K562 (cell line): ENCODE data around the gene ADORA1. TPM values are rescaled to one million over a fixed set of nuclear protein-coding genes. Genes with fewer than 3 reads are reported as not detected.

Experiments
- ATAC-seq: fragments of 200-7000 bp; cut with Tn5 transposase; 3 replicates; pipeline ENCODE4 v1.9.1; 2020; ENCODE audit warnings: moderate library complexity
- BruUV-seq: library from RNA; stranded (reverse); fragments of 400-500 nt; replicated peaks from 2 replicates; lab custom pipeline; 2021; lab: Mats Ljungman, UMichigan
- CTCF ChIA-PET: fragments of 300-600 bp; formaldehyde crosslinking; extraction: SDS; loops from one replicate; lab custom pipeline; 2021; ENCODE audit warnings: low intra/inter-chr PET ratio; lab: Yijun Ruan, JAX
- POLR2A ChIA-PET: fragments of 300-600, 350-650 bp; sonication (Branson Sonifier 250); formaldehyde crosslinking; extraction: SDS; loops from one replicate; lab custom pipeline; 2021; ENCODE audit warnings: antibody characterized with exemption, inconsistent platforms; lab: Yijun Ruan, JAX
- DNase-seq, 4 experiments: peaks; one replicate each; pipeline versions ENCODE4 v3.0.0 to v3.0.0-alpha.2; 2011 to 2018; ENCODE audit warnings: low spot score in 3 of 4, mixed read lengths in 3 of 4; ENCODE audit errors: extremely low read depth in 1 of 4
- FAIRE-seq: peaks from 2 replicates; lab custom pipeline; 2011; peaks lifted over from hg19 to GRCh38; lab: Jason Lieb, UNC
- H2AFZ ChIP-seq: 2 replicates; pipeline ENCODE4 v1.6.0; 2011; ENCODE audit warnings: low read depth, low read length, control low read depth, inconsistent platforms
- H3K27ac ChIP-seq: fragments of 200-600 bp; 3 replicates; pipeline ENCODE4 v1.8.0; 2011; ENCODE audit warnings: low read depth, mild to moderate bottlenecking, control low read depth, inconsistent platforms, low read length, moderate library complexity, mixed read lengths; ENCODE audit errors: extremely low read depth
- H3K27me3 ChIP-seq, 2 experiments: fragments of 300-600 bp in 1 of 2; 2 replicates in 1 of 2; 3 replicates in 1 of 2; pipeline versions ENCODE4 v1.6.0 to v1.8.0; 2011; ENCODE audit warnings: inconsistent platforms in 2 of 2, low read length in 2 of 2, mild to moderate bottlenecking in 1 of 2, mixed read lengths in 1 of 2, moderate library complexity in 1 of 2; ENCODE audit not compliant: control insufficient read depth in 2 of 2, insufficient read depth in 2 of 2
- H3K36me3 ChIP-seq: fragments of 300-600 bp; 3 replicates; pipeline ENCODE4 v1.8.0; 2011; ENCODE audit warnings: mild to moderate bottlenecking, low read length, inconsistent platforms; ENCODE audit not compliant: control insufficient read depth, insufficient read depth
- H3K4me1 ChIP-seq, 2 experiments: fragments of 200-600 bp in 1 of 2; replicated peaks in 1 of 2; 2 replicates in 1 of 2; 3 replicates in 1 of 2; pipeline versions ENCODE4 v1.5.1 to v1.8.0; 2011; ENCODE audit warnings: inconsistent platforms in 2 of 2, low read length in 2 of 2, mild to moderate bottlenecking in 1 of 2, mixed read lengths in 1 of 2, moderate library complexity in 1 of 2; ENCODE audit not compliant: control insufficient read depth in 2 of 2, insufficient read depth in 2 of 2
- H3K4me2 ChIP-seq: 2 replicates; pipeline ENCODE4 v1.6.1; 2011; ENCODE audit warnings: low read length, control low read depth, inconsistent platforms, mixed read lengths; ENCODE audit not compliant: insufficient read depth
- H3K4me3 ChIP-seq: fragments of 200-600 bp; sonication (generic), shearing (Covaris generic); 2 replicates; pipeline ENCODE4 v1.5.1; 2016; ENCODE audit warnings: control low read depth, inconsistent platforms
- H3K79me2 ChIP-seq: fragments of 200-600 bp; 3 replicates; pipeline ENCODE4 v1.8.0; 2011; ENCODE audit warnings: low read length, inconsistent platforms; ENCODE audit not compliant: control insufficient read depth, insufficient read depth
- H3K9ac ChIP-seq, 2 experiments: 2 replicates each; pipeline versions ENCODE4 v1.6.0 to v1.6.1; 2011; ENCODE audit warnings: low read depth in 2 of 2, low read length in 2 of 2, control low read depth in 1 of 2, inconsistent platforms in 1 of 2, mild to moderate bottlenecking in 1 of 2, mixed read lengths in 1 of 2; ENCODE audit not compliant: insufficient read depth in 1 of 2
- H3K9me1 ChIP-seq: one replicate; pipeline ENCODE4 v1.6.0; 2011; ENCODE audit warnings: inconsistent platforms, mild to moderate bottlenecking, low read length, moderate library complexity; ENCODE audit not compliant: control insufficient read depth, insufficient read depth
- H3K9me3 ChIP-seq: replicated peaks from 2 replicates; pipeline ENCODE4 v1.5.1; 2011; ENCODE audit warnings: low read depth, low read length, inconsistent platforms; ENCODE audit not compliant: control insufficient read depth, insufficient read depth
- H4K20me1 ChIP-seq: replicated peaks from 2 replicates; pipeline ENCODE4 v1.6.1; 2011; ENCODE audit warnings: low read length, inconsistent platforms, mixed read lengths; ENCODE audit not compliant: control insufficient read depth, insufficient read depth
- CBFA2T2 ChIP-seq: fragments of 450-650 bp; conservative IDR thresholded peaks from 2 replicates; pipeline ENCODE4 v1.6.1; 2017; ENCODE audit warnings: mild to moderate bottlenecking
- ELK1 ChIP-seq: sonication (generic); formaldehyde crosslinking; IDR thresholded peaks from 2 replicates; pipeline ENCODE4 v1.8.1; 2022; ENCODE audit warnings: missing genetic modification reagents
- HDAC8 ChIP-seq: fragments of 450-650 bp; IDR thresholded peaks from 2 replicates; pipeline ENCODE4 v1.6.1; 2016; ENCODE audit warnings: mild to moderate bottlenecking, missing genetic modification characterization, moderate library complexity, missing compliant biosample characterization
- KAT2B ChIP-seq: IDR thresholded peaks from one replicate; pipeline ENCODE4 v1.6.1; 2012; ENCODE audit warnings: low read depth, mild to moderate bottlenecking, control low read depth, inconsistent platforms, low read length, moderate library complexity
- KHSRP ChIP-seq: fragments of 450-650 bp; IDR thresholded peaks from 2 replicates; pipeline ENCODE4 v1.6.1; 2017
- NCOA2 ChIP-seq, 2 experiments: fragments of 450-650 bp; IDR thresholded peaks; 2 replicates each; pipeline ENCODE4 v1.6.1; 2018; ENCODE audit warnings: mild to moderate bottlenecking in 2 of 2, moderate library complexity in 1 of 2; ENCODE audit not compliant: partially characterized antibody in 2 of 2
- NCOR1 ChIP-seq: fragments of 450-650 bp; IDR thresholded peaks from 2 replicates; pipeline ENCODE4 v1.6.1; 2016; ENCODE audit warnings: mild to moderate bottlenecking, moderate library complexity
- PRMT5 ChIP-seq: sonication (generic); formaldehyde crosslinking; IDR thresholded peaks from 2 replicates; pipeline ENCODE4 v1.5.0; 2020; ENCODE audit warnings: missing genetic modification reagents
- RERE ChIP-seq: sonication (generic); formaldehyde crosslinking; IDR thresholded peaks from 2 replicates; pipeline ENCODE4 v1.8.0; 2023; ENCODE audit warnings: missing genetic modification reagents, mild to moderate bottlenecking, borderline replicate concordance
- SMAD2 ChIP-seq: fragments of 150-350 bp; IDR thresholded peaks from 2 replicates; pipeline ENCODE4 v1.6.1; 2014; ENCODE audit warnings: low read depth, mild to moderate bottlenecking, low read length
- SNIP1 ChIP-seq: fragments of 450-650 bp; IDR thresholded peaks from 2 replicates; pipeline ENCODE4 v1.7.1; 2017; ENCODE audit warnings: low read depth, mild to moderate bottlenecking
- TBL1XR1 ChIP-seq, 2 experiments: IDR thresholded peaks; 2 replicates each; pipeline ENCODE4 v1.6.1; 2012; ENCODE audit warnings: improper control_type of control experiment in 2 of 2, low read length in 2 of 2, mild to moderate bottlenecking in 1 of 2
- TCF15 ChIP-seq: fragments of 250-450 bp; sonication (Bioruptor Pico); IDR thresholded peaks from 2 replicates; pipeline ENCODE4 v1.8.0; 2022; ENCODE audit warnings: moderate library complexity, mild to moderate bottlenecking, inconsistent platforms
- ZKSCAN1 ChIP-seq: fragments of 150-350 bp; IDR thresholded peaks from 2 replicates; pipeline ENCODE4 v1.6.1; 2016; ENCODE audit warnings: low read depth, low read length
- ZNF134 ChIP-seq: fragments of 250-450 bp; sonication (Bioruptor Pico); conservative IDR thresholded peaks from 2 replicates; pipeline ENCODE4 v1.4.0; 2020
- ZNF766 ChIP-seq: fragments of 200-800 bp; sonication (Bioruptor generic); conservative IDR thresholded peaks from 2 replicates; pipeline ENCODE4 v1.6.1; 2016; ENCODE audit warnings: missing genetic modification characterization, missing compliant biosample characterization
- WGBS: fragments of 100-300 bp; shearing (Covaris generic); methylation state at CpG from one replicate; pipeline ENCODE4 v1.1.6; 2016; ENCODE audit warnings: low coverage, mixed read lengths; ENCODE audit not compliant: insufficient coverage; ENCODE audit errors: missing lambda C conversion rate; 5-methylcytosine and 5-hydroxymethylcytosine counted together
- in situ Hi-C: fragments of 300-500 bp; cut with MboI; formaldehyde crosslinking; loops from 4 replicates; pipeline ENCODE4 v1.15.0; 2018; ENCODE audit warnings: inconsistent platforms, mixed read lengths
- intact Hi-C: fragments of 100-400 bp; cut with micrococcal nuclease; formaldehyde crosslinking; loops from 2 replicates; pipeline ENCODE4 v1.14.2; 2022
- polyA plus RNA-seq, 8 experiments: library from polyadenylated mRNA; depleted of rRNA in 4 of 8; stranded (reverse) in 5 of 8; unstranded in 3 of 8; fragments of >200 nt; fragmentation: Nextera tagmentation in 2 of 8; fragmentation: Illumina TruSeq in 1 of 8; extraction: Ambion mirVana in 2 of 8; extraction: Trizol in 1 of 8; gene quantifications; 2 replicates each; pipeline versions ENCODE4 v1.2.1 to v1.2.3, GENCODE V29; 2011 to 2014; ENCODE audit warnings: inconsistent platforms in 1 of 8, missing spikeins in 1 of 8
- total RNA-seq, 7 experiments: library from RNA; depleted of rRNA in 6 of 7; stranded (reverse); fragments of >200 nt in 6 of 7; fragmentation: Illumina TruSeq in 2 of 7; extraction: Trizol in 2 of 7; gene quantifications; 2 replicates each; pipeline versions ENCODE4 v1.2.1 to v1.2.3, GENCODE V29; 2011 to 2021; ENCODE audit warnings: low replicate concordance in 1 of 7

Gene ADORA1
- total and polyA plus RNA-seq, 9 of the 15 experiments (the other 6 are each of a cell fraction or from before 2014, with no cell fraction given): not detected

- Histone ChIP-seq H3K9me3 (no peaks in the 10 kb centered on the region), H3K27me3 (peaks cover 16 to 71% of the 10 kb centered on the region in 2 experiments; a peak in 4 of 5 replicates), H3K79me2 (no peaks in the 10 kb centered on the region), H4K20me1 (peaks cover 21% of the 10 kb centered on the region; the same call in 1 of the 2 replicates), H3K9me1 (no peaks in the 10 kb centered on the region), H2AFZ (no peak overlapping the region), H3K4me2 (no peak overlapping the region), H3K36me3 (no peaks in the 10 kb centered on the region), H3K9ac (0 out of 4 replicates have a peak overlapping the region, but pooled peaks of 1 of the 2 experiments have one; percentile 4), H3K4me3 (no peak overlapping the region), H3K4me1 (peaks cover 0 to 5% of the 10 kb centered on the region in 2 experiments; a peak in 1 of 5 replicates), H3K27ac (no peak overlapping the region)
- ChIA-PET CTCF (no interaction called here), POLR2A (interaction anchor here (0.9 to 1.2 kb wide), 3 partner anchors 16 to 40 kb away, joined by 3 to 4 read pairs (median 3); no protein-coding TSS in a partner anchor)
- FAIRE-seq (no peak), ATAC-seq (no peak), DNase-seq (no peak)
- no TSS peak for BruUV-seq
- intact Hi-C loops (no loop called here), in situ Hi-C loops (no loop called here)
- 2% methylated on average over 9 of the region's 9 CpGs for WGBS
- TF ChIP-seq NCOR1 (no peak), TCF15 (CRISPR knock-in tag) (no peak), TBL1XR1 (IDR thresholded peaks at IDR 0.05; ENCODE audit: low read length in 2 of 2) (no peak), PRMT5 (no peak), RERE (no peak), NCOA2 (IDR thresholded peaks at IDR 0.05; ENCODE audit: partially characterized antibody in 2 of 2) (no peak), ZNF134 (no peak), SMAD2 (no peak), HDAC8 (no peak), ELK1 (CRISPR knock-in tag) (no peak), CBFA2T2 (no peak), KHSRP (no peak), SNIP1 (no peak), KAT2B (no peak), ZKSCAN1 (no peak), ZNF766 (no peak)
Measured at GRCh38 chr1:203176273-203177035, 48.9 kb downstream of the ADORA1 start.
